A204.1 (cell line): Measurements from ENCODE around the gene EIF2B2.
A peak's percentile ranks its signal among the peaks of the same experiment; 100 is the strongest.

Experiments
- FAIRE-seq: peaks from 2 replicates; lab custom pipeline; 2012; peaks lifted over from hg19 to GRCh38; lab: Jason Lieb, UNC

The EIF2B2 gene

DNA sequence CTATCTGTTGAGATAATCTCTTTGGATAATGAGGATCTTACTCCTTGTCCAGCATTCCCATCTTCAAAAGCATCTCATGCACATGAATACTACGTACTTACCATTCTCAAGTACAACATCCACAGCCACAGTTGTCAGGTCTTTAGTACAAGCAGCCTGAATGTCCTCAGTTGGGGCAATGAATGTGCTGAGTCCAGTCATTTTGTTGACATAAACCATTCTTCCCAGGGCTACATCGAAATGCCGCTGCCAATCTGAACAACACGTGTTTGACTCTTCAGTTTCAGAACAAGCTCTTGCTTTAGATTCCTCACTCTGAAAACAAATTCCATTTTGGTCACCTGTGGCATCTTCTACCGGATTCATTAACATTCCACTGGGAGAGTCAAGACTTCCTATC lies 43.6 kb downstream of the EIF2B2 start:
- FAIRE-seq = no peak

DNA sequence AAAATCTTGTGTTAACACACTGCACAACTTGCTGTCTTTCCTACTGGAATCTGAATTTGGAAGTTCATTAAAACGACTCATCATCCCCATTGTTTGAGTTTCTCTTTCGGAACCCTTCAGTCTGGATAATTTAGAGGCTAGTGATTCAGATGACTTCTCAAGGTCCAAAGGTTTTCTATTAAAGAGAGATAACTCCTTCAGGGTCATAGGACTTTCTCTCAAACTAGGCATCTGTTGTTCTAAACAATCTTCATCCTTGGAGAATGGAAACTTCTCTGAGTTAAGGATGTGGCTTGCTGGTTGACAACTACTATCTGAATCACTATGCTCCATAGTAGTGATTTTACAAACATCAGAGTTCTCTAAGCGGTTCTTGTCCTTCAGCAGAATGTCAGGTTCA lies 44.2 kb downstream of the EIF2B2 start:
- no peak for FAIRE-seq

DNA sequence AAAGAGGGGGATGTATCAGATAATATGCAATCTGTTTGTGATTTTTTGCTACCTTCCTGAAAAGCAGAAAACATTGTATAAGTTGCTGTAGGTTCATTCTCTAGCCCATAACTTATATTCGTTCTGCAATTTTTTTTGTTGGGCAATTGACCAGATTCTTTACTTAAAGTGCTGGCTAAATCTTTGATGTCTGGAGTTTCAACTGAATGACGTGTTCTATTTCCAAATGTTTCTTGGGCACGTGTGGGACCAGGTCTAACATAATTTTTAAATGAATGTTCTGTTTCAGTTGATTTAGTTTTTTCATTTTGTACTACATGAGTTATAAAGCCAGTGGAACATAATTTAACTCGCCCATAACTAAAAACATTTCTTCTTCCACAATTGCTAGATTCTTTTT lies 44.8 kb downstream of the EIF2B2 start:
- no peak for FAIRE-seq

DNA sequence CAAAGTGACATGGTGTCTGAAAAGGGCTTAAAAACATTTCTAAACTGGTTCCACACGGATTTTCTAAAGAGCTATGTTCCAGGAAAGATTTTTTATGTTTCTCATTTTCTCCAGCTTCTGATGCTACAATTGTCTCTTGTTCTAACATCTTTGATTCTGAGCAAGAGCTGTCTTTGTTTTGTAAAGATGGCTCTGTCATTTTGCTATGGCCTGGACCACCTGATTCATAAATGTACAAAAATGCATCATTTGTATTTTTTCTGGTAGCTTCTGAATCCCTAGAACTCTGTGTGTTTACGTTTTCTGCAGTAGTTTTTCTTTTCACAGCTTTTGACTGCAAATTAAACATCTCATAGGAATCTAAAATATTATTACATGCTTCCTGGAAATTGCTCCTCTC lies 45.4 kb downstream of the EIF2B2 start:
- no peak for FAIRE-seq

DNA sequence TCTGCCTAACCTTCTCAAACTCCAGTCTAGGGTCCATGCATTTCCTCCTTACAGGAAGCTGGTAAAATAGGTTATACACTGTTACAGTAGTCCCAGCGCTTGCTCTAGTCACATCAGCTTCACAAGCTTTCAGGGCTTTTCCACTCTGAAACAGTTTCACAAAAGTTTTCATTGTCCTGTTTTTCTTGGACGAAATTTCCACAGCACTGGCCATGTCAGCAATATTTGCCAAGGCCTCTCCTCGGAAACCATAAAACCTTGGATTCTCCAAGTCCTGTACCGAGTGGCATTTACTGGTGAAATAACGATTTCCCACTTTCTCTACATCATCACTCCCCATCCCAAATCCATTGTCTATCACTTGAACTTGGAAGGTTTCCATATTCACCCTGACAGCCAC lies 46.4 kb downstream of the EIF2B2 start:
- FAIRE-seq = no peak

DNA sequence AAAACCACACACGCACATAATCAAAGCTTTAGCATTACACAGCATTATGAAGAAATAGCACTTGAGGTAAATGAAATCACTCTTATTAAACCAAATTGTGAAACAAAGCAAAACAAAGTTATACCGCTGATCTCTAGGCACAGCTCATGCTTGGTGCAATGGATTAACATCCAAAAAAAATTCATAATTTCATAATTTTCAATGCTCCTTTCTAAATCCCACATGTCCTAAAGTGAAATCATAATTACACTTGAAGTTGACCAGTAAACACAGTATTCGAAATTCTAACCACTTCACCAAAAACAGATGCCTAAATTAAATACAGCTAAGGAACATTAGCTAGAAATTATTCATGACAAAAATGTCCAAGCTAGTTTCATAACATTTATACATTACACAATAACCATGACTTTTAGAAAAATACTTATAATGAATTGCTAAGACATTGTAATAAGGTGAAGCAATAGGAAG lies 47.0 kb downstream of the EIF2B2 start:
- FAIRE-seq = no peak

DNA sequence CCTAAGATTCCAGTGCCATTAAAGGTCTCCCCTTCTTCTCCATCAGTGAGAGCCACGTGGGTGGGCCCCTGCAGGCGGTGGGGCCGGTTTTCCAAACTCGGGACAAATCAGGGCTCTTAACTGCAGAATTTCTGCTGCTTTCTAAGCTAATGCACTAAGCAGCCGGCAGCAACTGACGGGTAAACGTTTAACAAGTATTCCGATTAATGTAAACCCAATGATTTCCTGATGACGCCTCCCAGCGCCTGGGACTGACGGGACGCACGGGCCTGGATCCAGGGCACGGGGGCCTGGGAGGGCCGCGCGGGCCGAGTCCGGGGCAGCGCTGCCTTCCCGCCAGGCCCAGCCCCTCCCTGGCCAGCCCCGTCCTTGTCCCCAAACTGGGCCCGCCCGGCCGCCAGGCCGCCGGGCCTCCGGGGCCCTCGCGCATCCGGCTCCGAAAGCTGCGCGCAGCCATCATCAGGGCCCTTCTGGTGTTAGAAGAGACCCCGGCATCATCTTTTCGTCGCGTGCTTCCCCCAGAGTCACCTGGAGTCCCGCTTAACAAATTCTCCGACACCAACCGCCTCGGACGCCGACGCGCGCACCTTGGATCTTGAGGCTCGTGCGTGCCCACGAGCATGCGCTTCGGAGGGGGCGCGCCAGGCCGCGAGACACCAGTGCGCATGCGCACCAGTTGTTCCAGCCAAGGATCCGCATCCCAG lies 48.3 kb downstream of the EIF2B2 start, which contains the start of gene MLH3:
Gene MLH3 (minus strand): TSS at position 616 of the 704 bp plus-strand sequence. CDS start 1,812 bp downstream, outside the sequence.
- FAIRE-seq = no peak

DNA sequence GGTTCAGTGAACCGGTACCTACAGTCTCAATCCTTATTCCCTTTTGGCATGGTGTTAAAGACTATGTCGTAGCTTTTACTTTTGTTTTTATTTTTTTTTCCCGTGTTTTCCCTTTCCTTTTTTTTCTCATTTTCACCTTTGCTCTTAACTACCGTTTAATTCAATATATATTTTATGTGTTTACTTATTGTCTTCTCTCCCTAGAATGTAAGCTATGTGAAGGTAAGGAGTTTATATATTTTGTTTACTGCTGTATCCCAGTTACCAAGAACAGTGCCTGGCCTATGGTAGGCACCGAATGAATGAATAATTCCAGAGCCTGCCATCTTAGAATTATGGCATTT lies 48.8 kb downstream of the EIF2B2 start:
- FAIRE-seq = peak; percentile 67

DNA sequence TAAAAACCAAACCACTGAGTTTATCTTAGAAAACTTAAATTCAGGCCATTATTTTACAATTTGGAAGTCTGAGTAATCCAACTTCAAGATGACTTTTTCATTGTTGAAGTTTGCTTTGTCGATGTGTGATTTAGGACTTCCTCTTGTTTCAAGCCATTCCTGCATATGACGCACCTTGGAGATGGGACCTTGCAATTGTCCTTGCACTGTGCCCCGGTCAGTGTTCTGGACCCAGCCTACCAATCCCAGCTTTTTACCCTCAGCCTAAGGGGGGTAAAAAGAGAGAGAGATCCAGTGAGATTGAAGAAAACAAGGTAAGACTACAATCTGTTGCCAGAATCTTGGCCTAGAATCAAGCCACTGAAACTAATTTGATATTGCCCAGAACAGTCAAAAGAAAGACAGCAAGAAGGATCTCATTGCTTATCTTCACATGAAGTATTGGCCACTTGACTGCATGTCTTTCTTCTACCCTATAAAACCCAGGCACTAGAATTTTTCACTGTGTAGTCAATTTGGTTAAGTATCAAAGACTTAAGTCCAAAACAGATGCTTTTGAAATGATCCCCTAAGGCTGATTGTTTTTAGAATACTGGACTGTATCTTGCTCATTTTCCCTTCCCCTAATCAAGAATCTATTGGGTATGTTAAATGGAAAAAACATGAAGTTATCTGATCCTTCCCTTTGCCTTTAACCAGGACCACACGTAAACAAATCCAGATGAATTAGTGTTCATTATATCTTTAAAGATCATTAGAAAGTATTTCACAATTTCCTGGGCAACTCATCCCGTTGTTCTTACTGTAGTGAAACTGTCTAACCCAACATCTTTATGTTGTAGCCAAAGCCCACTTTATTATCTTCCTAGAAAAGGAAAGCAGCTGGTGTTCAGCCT lies 50.9 kb downstream of the EIF2B2 start:
- no peak for FAIRE-seq

DNA sequence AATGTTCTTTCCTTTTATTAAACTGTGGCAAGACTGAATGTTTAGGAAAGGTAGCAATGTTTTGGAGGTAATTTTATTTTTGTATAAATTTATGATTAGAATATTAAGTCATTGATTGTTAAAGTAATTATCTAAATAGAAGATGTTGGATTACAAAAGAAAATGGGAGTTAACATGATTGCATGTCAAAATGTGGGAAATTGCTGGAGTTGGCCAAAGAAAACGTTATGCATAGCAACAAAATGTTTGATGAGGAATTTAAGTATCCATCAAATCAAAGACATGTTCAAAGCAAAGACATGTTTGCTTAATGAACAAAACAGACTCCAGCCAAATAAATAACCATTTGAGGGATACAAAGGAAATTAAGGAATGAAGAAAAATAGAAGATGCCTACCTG lies 51.7 kb downstream of the EIF2B2 start:
- FAIRE-seq = no peak

DNA sequence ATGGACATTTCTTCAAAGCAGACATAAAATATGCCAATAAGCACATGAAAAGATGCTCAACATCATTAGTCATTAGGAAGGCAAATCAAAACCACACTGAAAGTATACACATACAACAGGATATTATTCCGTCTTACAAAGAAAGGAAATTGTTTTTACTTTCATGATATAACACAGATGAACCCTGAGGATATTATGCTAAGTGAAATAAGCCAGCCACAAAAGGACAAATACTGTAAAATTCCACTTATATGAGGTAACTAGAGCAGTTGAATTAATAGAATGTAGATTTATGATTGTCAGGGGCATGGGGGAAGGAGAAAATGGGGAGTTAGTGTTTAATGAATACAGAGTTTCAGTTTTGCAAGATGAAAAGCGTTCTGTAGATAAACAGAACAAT lies 56.9 kb downstream of the EIF2B2 start:
- no peak for FAIRE-seq

DNA sequence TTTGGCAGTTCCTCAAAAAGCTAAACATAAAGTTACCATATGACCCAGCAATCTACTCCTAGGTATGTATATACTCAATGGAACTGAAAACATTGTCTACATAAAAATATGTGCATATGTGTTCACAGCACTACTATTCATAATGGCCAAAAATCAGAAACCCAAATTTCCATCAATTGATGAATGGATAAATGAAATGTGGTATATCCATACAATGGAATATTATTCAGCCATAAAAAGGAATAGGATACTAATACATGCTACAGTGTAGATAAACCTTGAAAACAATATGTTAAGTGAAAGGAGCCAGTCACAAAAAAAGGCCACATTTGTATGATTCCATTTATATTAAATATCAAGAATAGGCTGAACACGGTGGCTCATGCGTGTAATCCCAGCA lies 57.7 kb downstream of the EIF2B2 start:
- no peak for FAIRE-seq
